Astrocyte (in vitro differentiated cells and primary cell): ENCODE data around the gene ZBED1.

Source experiments
- EZH2 ChIP-seq: IDR thresholded peaks from 2 replicates; pipeline ENCODE4 v1.6.1; 2012; ENCODE audit warnings: mild to moderate bottlenecking, low read length, inconsistent platforms; ENCODE audit not compliant: insufficient read depth
- TF ChIP-seq, protein P1 (sequence below): IDR thresholded peaks from 2 replicates; pipeline ENCODE4 v1.5.1; 2011; ENCODE audit warnings: low read depth, mild to moderate bottlenecking, inconsistent platforms, low read length, moderate library complexity; ENCODE audit not compliant: insufficient read depth

- TF ChIP-seq, protein P1, sequence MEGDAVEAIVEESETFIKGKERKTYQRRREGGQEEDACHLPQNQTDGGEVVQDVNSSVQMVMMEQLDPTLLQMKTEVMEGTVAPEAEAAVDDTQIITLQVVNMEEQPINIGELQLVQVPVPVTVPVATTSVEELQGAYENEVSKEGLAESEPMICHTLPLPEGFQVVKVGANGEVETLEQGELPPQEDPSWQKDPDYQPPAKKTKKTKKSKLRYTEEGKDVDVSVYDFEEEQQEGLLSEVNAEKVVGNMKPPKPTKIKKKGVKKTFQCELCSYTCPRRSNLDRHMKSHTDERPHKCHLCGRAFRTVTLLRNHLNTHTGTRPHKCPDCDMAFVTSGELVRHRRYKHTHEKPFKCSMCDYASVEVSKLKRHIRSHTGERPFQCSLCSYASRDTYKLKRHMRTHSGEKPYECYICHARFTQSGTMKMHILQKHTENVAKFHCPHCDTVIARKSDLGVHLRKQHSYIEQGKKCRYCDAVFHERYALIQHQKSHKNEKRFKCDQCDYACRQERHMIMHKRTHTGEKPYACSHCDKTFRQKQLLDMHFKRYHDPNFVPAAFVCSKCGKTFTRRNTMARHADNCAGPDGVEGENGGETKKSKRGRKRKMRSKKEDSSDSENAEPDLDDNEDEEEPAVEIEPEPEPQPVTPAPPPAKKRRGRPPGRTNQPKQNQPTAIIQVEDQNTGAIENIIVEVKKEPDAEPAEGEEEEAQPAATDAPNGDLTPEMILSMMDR = no peak
- TF ChIP-seq EZH2 = no peak
Measured at GRCh38 chrX:2500803-2501558, at the start of gene ZBED1, which contains the start of gene DHRSX.
